ENCODE measurements around the gene NAA40.
"Not testable (repeated sequence)": the region's sequence is repeated elsewhere in the genome, so short reads cannot be mapped to it uniquely, and the experiment has no call there.

The NAA40 gene

DNA sequence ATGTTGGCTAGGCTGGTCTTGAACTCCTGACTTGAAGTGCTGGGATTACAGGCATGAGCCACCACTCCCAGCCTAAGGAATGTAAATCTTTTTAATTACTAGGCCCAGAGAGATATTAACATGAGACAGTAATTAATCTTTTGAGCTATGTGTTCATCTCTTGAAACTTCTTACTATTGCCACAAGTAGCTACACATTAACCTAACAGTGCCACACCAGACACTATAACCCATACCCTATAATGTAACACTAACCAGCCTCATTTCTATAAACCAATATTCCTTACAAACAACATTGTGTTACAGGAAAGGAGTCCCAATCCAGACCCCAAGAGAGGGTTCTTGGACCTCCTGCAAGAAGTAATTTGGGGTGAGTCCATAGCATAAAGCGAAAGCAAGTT, 27.6 kb downstream of the NAA40 start:
- Histone ChIP-seq H3K79me2 (ENCODE audit: insufficient read depth, low read depth) (no peaks in the 10 kb centered on the region), H3K4me1 (ENCODE audit: low read depth, poor library complexity, severe bottlenecking) (peaks cover 6% of the 10 kb centered on the region), H2AFZ (ENCODE audit: low read depth) (no peak overlapping the region), H3K9ac (no peak overlapping the region), H3K36me3 (ENCODE audit: insufficient read depth) (no peaks in the 10 kb centered on the region), H3K4me3 (IDR thresholded peaks at IDR 0.05; ENCODE audit: insufficient read depth, low read depth, low read length) (no peak overlapping the region), H4K20me1 (ENCODE audit: insufficient read depth) (no peaks in the 10 kb centered on the region), H3K4me2 (no peak overlapping the region), H3K27me3 (ENCODE audit: insufficient read depth, low read depth) (no peaks in the 10 kb centered on the region), H3K27ac (no peak overlapping the region)
- TF ChIP-seq, protein P1, sequence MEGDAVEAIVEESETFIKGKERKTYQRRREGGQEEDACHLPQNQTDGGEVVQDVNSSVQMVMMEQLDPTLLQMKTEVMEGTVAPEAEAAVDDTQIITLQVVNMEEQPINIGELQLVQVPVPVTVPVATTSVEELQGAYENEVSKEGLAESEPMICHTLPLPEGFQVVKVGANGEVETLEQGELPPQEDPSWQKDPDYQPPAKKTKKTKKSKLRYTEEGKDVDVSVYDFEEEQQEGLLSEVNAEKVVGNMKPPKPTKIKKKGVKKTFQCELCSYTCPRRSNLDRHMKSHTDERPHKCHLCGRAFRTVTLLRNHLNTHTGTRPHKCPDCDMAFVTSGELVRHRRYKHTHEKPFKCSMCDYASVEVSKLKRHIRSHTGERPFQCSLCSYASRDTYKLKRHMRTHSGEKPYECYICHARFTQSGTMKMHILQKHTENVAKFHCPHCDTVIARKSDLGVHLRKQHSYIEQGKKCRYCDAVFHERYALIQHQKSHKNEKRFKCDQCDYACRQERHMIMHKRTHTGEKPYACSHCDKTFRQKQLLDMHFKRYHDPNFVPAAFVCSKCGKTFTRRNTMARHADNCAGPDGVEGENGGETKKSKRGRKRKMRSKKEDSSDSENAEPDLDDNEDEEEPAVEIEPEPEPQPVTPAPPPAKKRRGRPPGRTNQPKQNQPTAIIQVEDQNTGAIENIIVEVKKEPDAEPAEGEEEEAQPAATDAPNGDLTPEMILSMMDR (conservative IDR thresholded peaks at IDR 0.05; ENCODE audit: low read depth, low read length): no peak

DNA sequence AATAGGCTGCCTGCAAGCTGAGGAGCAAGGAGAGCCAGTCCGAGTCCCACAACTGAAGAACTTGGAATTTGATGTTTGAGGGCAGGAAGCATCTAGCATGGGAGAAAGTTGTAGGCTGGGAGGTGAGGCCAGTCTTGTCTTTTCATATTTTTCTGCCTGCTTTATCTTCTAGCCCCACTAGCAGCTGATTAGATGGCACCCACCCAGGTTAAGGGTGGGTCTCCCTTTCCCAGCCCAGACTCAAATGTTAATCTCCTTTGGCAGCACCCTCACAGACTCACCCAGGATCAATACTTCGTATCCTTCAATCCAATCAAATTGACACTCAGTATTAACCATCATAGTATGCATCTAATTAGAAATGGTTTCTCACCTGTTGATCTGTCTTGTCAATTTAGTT, 30.7 kb downstream of the NAA40 start:
- no peaks in the 10 kb centered on the region for H4K20me1 ChIP-seq (ENCODE audit: insufficient read depth)
- no peak overlapping the region for H3K9ac ChIP-seq
- H3K4me3 ChIP-seq (IDR thresholded peaks at IDR 0.05; ENCODE audit: insufficient read depth, low read depth, low read length): no peak overlapping the region
- TF ChIP-seq, protein P1 (conservative IDR thresholded peaks at IDR 0.05; ENCODE audit: low read depth, low read length): no peak
- no peaks in the 10 kb centered on the region for H3K36me3 ChIP-seq (ENCODE audit: insufficient read depth)
- no peak overlapping the region for H3K27ac ChIP-seq
- no peaks in the 10 kb centered on the region for H3K4me1 ChIP-seq (ENCODE audit: low read depth, poor library complexity, severe bottlenecking)
- H3K79me2 ChIP-seq (ENCODE audit: insufficient read depth, low read depth): peaks cover under 1% of the 10 kb centered on the region; the same call in 1 of the 2 replicates
- no peak overlapping the region for H3K4me2 ChIP-seq
- no peaks in the 10 kb centered on the region for H3K27me3 ChIP-seq (ENCODE audit: insufficient read depth, low read depth)
- H2AFZ ChIP-seq (ENCODE audit: low read depth): no peak overlapping the region

DNA sequence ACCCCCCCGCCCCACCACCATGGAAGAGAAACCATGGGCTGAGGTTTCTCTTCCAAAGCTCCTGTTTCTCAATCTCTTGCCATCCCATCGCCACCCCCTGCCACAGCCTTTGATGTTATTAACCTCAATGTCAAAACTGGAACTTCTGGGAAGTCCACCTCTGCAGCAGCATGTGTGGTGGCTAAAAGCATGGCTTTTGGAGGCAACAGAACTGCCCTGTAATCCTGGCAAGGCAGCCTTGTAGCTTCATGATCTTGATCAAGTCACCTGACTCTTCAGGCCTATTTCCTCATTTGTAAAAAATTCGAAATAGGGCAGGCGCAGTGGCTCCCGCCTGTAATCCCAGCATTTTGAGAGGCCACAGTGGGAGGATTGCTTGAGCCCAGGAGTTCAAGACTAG, 32.1 kb downstream of the NAA40 start:
- Histone ChIP-seq H3K27me3 (ENCODE audit: insufficient read depth, low read depth) (no peaks in the 10 kb centered on the region), H2AFZ (ENCODE audit: low read depth) (no peak overlapping the region), H3K27ac (no peak overlapping the region), H3K4me3 (IDR thresholded peaks at IDR 0.05; ENCODE audit: insufficient read depth, low read depth, low read length) (no peak overlapping the region), H3K4me2 (no peak overlapping the region), H3K36me3 (ENCODE audit: insufficient read depth) (no peaks in the 10 kb centered on the region), H4K20me1 (ENCODE audit: insufficient read depth) (no peaks in the 10 kb centered on the region), H3K4me1 (ENCODE audit: low read depth, poor library complexity, severe bottlenecking) (peaks cover 4% of the 10 kb centered on the region), H3K9ac (no peak overlapping the region), H3K79me2 (ENCODE audit: insufficient read depth, low read depth) (peaks cover 15% of the 10 kb centered on the region)
- TF ChIP-seq, protein P1 (conservative IDR thresholded peaks at IDR 0.05; ENCODE audit: low read depth, low read length): no peak

DNA sequence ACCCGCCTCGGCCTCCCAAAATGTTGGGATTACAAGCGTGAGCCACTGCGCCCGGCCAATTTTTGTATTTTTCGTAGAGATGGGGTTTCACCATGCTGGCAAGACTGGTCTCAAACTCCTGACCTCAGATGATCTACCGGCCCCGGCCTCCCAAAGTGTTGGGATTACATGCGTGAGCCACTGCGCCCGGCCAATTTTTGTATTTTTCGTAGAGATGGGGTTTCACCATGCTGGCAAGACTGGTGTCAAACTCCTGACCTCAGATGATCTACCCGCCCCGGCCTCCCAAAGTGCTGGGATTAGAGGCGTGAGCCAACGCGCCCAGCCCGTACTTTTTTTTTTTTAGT, 35.1 kb downstream of the NAA40 start:
- peak overlapping the region; percentile 88 for H2AFZ ChIP-seq (ENCODE audit: low read depth)
- not testable (repeated sequence) for H3K27me3 ChIP-seq (ENCODE audit: insufficient read depth, low read depth); H3K36me3 ChIP-seq (ENCODE audit: insufficient read depth); H4K20me1 ChIP-seq (ENCODE audit: insufficient read depth); H3K9ac ChIP-seq; H3K4me3 ChIP-seq (IDR thresholded peaks at IDR 0.05; ENCODE audit: insufficient read depth, low read depth, low read length)
- H3K27ac ChIP-seq: peak overlapping the region; percentile 94; the same call in 1 of the 2 replicates
- H3K4me1 ChIP-seq (ENCODE audit: low read depth, poor library complexity, severe bottlenecking): peaks cover 13% of the 10 kb centered on the region
- H3K79me2 ChIP-seq (ENCODE audit: insufficient read depth, low read depth): peaks cover 30% of the 10 kb centered on the region
- peak overlapping the region; percentile 45; the same call in 1 of the 2 replicates for H3K4me2 ChIP-seq

DNA sequence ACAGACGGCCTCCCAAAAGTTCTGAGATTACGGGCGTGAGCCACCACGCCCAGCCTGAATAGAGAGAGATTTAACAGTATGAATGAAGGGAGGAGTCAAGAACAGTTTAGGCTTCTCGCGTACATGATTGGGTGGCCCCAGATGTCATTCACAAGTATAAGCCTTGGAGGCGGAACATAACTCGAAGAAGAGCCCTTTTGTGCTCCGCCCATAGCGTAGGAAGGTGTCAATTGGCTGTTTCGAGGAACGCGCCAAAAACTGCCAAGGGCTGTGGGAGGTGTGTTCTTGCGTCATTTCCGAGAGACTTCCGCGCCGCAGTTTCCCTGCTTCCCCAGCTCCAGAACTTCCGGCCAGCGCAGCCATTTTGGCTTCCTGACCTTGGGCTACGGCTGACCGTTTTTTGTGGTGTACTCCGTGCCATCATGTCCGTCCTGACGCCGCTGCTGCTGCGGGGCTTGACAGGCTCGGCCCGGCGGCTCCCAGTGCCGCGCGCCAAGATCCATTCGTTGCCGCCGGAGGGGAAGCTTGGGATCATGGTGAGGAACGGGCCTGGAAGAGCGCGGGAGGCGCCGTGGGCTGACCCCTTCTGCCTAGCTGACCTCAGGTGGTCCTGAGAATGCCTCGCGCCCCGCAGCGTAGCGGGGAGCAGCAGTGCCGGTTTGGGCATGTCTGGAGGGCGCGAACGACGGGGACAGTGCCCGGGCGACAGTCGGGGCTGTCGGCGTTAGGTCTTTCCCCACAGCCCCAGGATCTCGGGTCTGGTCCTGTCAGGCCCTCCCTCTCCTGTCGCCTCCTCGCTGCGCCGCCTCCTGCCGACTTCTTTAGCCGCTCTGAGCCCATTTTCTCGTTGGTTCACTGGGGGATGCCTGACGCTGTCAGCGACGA, 35.7 kb downstream of the NAA40 start, which contains the start of gene COX8A:
COX8A (plus strand) TSS at position 362 of the 885 bp plus-strand sequence; CDS start at position 423, 61 bp downstream.
- Histone ChIP-seq H3K27ac (peak within 1 kb of the TSS; percentile 94), H3K79me2 (ENCODE audit: insufficient read depth, low read depth) (peaks cover 30% of the 10 kb centered on the region), H3K36me3 (ENCODE audit: insufficient read depth) (no peaks in the 10 kb centered on the region), H4K20me1 (ENCODE audit: insufficient read depth) (no peaks in the 10 kb centered on the region), H2AFZ (ENCODE audit: low read depth) (peak within 1 kb of the TSS; percentile 88), H3K9ac (peak within 1 kb of the TSS; percentile 97), H3K27me3 (ENCODE audit: insufficient read depth, low read depth) (no peaks in the 10 kb centered on the region), H3K4me2 (peak within 1 kb of the TSS; percentile 69), H3K4me3 (IDR thresholded peaks at IDR 0.05; ENCODE audit: insufficient read depth, low read depth, low read length) (no peak within 1 kb of the TSS), H3K4me1 (ENCODE audit: low read depth, poor library complexity, severe bottlenecking) (peaks cover 13% of the 10 kb centered on the region)
- TF ChIP-seq, protein P1 (conservative IDR thresholded peaks at IDR 0.05; ENCODE audit: low read depth, low read length): no peak

All from KMS-11 (cell line).